GM10266 (cell line): ENCODE measurements around the gene RNF150.
"Not testable (repeated sequence)": the region's sequence is repeated elsewhere in the genome, so short reads cannot be mapped to it uniquely, and the experiment has no call there.

Source experiments
- DNase-seq: peaks from one replicate; pipeline ENCODE4 v3.0.0; 2012; ENCODE audit errors: extremely low spot score
- TF ChIP-seq, protein P1 (sequence below): IDR thresholded peaks from 2 replicates; pipeline ENCODE4 v1.5.1; 2012; ENCODE audit warnings: mild to moderate bottlenecking, low read depth; ENCODE audit not compliant: control insufficient read depth, insufficient read depth; ENCODE audit errors: missing control alignments

The RNF150 gene

DNA sequence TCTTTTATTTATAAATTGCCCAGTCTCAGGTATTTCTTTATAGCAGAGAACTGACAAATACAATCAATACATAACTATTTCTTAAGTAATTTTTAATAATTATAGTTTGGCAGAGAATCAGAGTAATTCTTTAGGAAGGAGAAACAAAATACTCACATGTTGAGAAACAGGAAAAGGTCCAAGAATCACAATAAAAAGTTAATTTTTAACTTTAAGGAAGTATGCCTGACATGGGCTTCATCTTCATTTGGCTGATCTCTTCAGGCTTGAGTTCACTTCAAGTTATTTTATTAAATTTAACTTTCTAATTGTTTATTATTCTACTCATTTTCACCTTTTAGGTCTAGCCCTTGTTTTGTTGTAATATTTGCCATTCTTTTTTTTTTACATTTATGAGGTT is 36.1 kb upstream of the RNF150 start:
- no peak for DNase-seq

DNA sequence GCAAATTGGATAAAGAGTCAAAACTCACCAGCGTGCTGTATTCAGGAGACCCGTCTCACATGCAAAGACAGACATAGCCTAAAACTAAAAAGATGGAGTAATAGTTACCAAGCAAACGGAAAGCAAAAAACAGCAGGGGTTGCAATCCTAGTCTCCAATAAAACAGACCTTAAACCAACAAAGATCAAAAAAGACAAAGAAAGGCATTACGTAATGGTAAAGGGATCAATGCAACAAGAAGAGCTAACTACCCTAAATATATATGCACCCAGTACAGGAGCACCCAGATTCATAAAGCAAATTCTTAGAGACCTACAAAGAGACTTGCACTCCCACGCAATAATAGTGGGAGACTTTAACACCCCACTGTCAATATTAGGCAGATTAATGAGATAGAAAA is 31.7 kb upstream of the RNF150 start:
- DNase-seq, result not testable (repeated sequence)

More for the DNA sequence above, 36.1 kb upstream of the RNF150 start:
- TF ChIP-seq, protein P1, sequence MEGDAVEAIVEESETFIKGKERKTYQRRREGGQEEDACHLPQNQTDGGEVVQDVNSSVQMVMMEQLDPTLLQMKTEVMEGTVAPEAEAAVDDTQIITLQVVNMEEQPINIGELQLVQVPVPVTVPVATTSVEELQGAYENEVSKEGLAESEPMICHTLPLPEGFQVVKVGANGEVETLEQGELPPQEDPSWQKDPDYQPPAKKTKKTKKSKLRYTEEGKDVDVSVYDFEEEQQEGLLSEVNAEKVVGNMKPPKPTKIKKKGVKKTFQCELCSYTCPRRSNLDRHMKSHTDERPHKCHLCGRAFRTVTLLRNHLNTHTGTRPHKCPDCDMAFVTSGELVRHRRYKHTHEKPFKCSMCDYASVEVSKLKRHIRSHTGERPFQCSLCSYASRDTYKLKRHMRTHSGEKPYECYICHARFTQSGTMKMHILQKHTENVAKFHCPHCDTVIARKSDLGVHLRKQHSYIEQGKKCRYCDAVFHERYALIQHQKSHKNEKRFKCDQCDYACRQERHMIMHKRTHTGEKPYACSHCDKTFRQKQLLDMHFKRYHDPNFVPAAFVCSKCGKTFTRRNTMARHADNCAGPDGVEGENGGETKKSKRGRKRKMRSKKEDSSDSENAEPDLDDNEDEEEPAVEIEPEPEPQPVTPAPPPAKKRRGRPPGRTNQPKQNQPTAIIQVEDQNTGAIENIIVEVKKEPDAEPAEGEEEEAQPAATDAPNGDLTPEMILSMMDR, result no peak

DNA sequence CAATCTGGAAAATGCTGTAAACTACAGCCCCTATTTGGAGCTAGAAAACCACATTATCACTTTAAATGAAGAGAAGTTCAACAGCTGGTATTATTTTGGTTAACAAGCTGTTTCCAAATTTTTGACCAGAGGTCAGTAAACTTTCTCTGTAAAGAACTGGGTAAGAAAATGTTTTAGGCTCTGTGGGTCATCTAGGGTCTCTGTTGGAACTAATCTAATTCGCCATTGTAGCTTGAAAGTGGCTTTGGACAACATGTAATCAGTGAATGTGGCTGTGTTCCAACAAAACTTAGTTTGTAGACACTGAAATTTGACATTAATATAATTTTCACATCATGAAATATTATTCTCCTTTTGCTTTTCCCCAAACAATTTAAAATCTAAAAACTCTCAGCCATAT is 25.8 kb upstream of the RNF150 start:
- no peak for DNase-seq
- TF ChIP-seq, protein P1, result no peak

DNA sequence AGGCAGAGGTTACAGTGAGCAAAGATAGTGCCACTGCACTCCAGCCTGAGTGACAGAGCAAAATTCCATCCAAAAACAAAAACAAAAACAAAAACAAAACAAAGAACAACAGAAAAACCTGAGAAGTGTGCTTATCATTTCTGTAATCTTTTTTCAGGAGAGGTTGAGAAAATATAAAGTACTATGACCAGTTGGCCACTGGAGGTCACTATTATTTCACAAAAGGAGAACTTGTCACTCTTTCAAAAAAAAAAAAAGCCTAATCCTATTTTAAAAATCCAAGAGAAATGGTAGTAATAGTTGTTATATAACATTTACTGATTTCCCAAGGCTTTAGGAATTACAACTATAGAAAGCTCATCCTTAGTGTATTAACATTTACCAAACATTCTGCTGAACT is 24.9 kb upstream of the RNF150 start:
- DNase-seq, result no peak
- TF ChIP-seq, protein P1, result peak; percentile 42

DNA sequence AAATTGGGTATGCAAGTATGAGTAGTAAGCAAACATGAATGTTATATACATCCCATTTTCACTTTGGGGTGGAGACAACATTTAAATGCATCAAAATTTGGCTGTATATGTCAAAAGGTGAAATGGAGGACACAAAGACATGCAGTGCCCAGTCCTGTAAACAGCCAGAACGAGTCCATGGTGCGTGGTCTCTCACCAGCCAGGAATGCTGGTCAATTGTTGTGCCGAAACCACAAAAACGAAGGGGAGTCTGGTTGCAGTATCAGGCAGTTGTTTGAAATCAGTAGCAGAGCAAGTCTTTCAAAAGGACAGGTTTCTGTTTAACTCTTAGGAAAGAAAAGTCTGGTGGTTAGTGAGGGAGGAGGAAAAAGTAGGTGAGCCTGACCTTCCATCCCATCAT is 22.3 kb upstream of the RNF150 start:
- no peak for DNase-seq

DNA sequence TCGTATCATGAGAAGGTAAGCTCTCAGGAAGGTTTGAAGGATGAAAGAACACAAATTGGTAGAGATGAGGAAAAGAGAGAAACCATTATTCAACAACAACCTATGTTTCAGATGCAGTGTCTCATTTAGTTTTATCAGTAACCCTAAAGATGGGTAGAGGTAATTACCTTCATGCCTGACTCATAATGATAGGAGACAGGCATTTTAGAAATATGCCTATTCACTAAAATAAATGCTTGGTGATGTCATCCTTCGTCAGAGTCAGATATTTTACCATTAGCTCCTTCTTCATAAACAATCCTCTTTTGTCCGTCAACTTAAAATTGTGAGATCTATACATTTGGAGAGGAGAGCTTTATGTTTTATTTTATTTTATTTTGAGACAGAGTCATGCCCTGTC is 21.5 kb upstream of the RNF150 start:
- TF ChIP-seq, protein P1, result no peak
- no peak for DNase-seq

More for the DNA sequence above, 22.3 kb upstream of the RNF150 start:
- TF ChIP-seq, protein P1, result no peak

DNA sequence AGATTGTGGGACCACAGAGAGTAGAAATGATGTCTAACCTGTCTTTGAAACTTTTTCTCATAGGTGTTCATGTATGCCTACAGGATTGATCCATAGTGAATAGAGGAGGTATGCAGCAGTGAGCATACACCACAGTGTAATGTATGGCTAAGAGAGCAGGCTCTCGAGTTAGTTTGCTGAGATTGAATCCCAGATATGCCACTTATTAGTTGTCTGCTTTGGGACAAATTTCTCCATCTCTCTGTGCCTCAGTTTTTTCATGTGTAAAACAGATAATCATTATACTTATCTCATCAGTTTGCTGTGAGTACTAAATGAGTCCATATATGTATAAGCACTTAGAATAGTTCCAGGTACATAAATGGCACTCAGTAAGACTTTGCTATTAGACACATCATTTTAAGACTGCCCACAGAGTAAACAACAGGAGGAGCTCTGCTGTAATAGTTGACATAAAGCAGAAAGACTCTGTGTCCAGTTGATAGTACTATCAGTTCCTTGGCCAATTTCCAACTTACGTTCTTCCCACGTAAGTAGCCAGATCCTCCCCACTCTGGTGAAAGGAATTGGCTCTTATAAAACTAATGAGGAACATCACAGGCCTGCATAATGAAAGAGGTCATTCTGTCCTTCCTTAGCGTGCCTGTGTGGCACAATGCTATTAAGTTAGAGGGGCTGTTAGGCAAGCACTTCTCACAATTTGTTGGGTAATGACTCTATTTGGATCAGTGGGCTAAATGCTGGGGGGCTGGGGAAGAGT is 20.7 kb upstream of the RNF150 start:
- DNase-seq, result no peak
- TF ChIP-seq, protein P1, result no peak
